Fibroblast of skin of abdomen (primary cell): ENCODE data around the gene LMNB1.

ENCODE experiments used
- DNase-seq: peaks from one replicate; pipeline ENCODE4 v3.0.0-alpha.2; 2013

LMNB1 gene

DNA sequence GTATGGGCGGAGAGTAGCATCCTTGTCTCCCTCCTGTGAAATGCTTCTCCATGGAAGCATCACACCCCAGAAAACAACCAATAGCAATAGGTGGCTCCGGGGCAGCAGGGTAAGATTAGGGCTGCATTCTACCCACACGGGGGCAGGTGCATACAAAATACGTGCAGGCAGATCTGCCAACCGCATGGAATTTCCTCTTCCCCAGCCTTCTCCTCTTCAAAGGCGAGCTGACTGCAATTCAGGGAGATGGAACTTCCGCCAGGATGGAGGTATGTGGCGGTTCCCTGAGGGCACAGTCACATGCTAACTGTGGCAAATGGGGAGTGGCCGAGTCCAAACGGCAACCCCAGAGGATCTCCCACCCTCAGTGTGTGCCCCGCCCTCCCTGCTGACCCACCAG lies 81.5 kb downstream of the LMNB1 start:
- no peak for DNase-seq

DNA sequence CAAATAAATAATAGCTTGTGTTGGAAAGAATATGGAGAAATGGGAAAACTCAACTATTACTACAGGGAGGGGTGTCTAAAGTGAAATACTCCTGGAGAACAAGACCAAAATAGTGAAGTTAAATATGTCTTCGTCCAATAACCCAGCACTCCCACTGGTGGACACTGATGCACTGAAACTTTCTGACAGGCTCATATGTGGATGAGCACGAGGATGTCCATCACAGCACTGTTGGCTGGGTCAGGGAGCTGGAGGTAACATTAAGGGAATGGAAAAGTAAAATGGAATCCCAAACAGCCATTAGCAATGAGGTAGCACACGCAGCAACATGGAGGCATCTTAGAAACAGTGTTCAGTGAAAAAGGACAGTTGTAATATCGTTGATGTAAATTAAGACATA lies 86.5 kb downstream of the LMNB1 start:
- DNase-seq: no peak

DNA sequence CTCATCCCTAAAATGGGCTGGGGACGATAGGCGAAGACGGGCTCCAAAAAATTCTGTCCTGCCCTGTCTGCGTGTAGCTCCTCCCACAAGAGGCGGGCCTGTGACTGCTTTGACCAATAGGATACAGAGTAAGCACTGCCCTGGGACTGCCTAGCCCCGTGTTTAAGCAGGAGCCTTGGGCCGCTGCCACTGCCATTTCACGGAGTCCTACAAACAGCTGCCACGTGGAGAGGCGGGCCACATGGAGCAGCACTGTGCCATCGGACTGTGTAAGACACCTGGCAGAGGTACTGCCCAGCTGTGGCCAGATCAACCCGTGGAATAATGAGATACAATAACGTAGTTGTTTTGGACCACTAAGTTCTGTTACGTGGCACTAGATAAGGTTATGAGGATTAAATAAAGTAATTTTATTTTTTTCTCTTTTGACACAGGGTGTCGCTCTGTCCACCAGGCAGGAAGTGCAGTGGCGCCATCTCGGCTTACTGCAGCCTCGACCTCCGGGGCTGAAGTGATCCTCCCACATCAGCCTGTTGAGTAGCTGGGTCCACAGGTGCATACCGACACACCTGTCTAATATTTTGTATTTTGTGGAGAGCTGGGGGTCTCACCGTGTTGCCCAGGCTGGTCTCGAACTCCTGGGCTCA lies 87.2 kb downstream of the LMNB1 start:
- no peak for DNase-seq

DNA sequence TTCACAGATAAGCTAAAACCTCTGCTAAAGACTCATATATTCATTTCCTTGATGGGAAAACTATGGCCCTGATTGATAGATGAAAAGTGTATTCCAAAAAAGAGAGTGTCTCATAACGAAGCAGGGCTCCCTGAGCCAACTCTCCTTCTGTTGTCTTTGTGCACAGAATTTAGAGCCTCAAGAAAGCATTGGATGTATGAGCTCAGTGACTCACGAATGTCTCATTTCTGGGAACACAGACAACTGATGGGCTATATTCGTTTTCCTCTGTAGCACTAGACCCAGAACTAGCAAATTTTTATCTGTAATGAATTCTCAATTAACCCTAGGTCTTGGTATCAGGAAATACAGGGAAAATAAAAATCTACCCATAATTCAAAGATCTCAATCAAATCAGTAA lies 88.4 kb downstream of the LMNB1 start:
- DNase-seq: peak; percentile 81

DNA sequence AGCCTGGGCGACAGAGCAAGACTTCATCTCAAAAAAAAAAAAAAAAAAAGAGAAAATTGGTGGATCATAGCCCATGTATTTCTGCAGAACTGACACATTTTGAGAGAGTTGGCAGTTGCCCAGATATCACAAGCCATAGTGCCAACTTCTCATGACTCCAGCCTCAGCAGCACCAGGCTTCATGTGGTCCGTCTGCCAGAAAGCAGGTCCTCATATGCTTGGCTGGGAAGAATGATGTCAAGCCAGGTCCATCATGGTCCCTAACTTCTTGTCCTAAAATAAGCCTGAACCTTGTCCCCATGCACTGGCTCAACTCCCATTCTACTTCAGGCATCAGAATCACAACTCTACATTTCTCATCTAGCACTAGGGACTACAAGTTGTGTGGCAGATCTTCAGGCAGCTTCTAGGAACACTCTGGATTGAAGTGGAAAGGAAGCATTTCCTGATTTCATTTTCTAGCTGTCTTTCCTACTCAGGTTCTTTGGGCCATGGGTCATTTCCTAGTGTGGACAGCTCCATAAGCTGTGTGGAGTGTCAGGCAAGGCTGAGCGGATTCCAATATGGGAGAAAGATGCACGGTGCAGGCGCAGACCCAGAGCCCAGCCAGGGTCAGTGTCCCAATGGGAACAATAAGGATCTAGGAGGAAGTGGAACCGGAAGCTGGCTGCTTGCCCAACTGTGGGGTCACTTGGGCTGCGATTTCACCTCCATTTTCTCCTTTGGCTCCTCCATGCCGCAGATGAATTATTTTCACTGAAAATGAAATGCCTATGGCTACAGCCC lies 90.1 kb downstream of the LMNB1 start:
- DNase-seq: no peak

DNA sequence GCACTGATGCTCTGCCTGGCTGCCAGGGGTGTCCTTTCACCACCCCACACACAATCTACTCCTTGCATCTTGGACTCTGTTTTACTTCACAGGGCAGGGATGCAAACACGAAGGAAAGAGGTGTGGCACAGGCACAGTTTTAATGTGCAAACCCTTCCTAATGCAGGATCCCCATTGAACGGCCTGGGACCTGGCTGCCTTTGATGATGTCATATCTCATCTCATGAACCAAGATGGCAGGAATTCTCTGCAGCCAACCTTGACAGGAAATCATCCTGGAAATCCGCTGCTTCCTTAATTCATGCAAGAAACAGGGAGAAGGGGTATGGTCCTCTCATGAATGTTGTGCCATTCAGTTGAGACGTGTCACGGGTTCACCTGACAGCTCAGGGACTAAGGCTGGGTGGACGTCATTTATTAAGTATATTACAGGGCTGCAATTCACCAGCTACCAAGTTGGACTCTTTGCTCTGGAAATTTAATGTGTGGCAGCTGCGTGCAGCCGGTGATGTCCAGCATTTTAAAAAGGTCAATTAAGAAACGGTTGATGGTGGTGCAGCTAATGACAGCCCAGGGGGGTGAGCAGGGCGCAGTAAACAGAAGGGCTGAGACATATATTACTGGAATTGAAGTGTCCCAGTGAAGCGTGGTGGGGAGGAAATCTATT lies 91.5 kb downstream of the LMNB1 start:
- no peak for DNase-seq

DNA sequence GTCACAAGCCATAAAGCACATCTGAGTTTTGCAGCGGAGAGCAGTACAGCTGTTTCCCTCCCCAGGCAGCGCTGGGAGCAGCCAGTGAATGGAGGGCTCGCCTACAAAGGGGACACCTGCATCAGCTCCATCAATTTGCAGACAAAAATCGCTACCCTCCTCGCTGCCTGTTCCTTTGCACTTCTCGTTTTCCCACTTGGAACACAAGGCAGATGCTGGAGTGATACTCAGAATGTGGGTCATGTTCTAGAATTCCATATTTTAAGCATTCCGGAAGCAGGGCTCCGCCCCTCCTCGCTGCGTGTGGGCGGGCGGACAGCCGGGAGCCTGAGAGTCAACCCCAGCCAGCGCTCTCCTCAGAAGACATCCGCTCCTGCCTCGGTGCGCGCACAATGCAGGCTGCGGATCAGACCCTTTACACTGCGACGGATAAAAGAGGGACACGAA lies 92.1 kb downstream of the LMNB1 start:
- peak; percentile 48 for DNase-seq

DNA sequence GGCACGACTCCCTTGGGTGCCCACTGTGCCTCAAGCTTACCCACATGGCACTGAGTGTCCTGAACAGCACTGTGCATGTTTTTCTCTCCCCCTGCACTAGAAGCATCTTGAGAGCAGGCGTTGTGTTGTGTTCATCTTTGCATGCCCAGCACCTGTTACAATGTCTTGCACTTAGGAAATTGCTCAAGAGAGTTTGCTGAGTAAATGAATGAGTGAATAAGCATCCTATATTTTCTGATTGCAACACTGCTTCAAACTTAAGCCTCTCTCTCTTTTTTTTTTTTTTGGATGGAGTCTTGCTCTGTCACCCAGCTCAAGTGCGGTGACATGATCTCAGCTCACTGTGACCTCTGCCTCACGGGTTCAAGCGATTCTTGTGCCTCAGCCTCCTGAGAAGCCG lies 94.5 kb downstream of the LMNB1 start:
- DNase-seq: no peak

DNA sequence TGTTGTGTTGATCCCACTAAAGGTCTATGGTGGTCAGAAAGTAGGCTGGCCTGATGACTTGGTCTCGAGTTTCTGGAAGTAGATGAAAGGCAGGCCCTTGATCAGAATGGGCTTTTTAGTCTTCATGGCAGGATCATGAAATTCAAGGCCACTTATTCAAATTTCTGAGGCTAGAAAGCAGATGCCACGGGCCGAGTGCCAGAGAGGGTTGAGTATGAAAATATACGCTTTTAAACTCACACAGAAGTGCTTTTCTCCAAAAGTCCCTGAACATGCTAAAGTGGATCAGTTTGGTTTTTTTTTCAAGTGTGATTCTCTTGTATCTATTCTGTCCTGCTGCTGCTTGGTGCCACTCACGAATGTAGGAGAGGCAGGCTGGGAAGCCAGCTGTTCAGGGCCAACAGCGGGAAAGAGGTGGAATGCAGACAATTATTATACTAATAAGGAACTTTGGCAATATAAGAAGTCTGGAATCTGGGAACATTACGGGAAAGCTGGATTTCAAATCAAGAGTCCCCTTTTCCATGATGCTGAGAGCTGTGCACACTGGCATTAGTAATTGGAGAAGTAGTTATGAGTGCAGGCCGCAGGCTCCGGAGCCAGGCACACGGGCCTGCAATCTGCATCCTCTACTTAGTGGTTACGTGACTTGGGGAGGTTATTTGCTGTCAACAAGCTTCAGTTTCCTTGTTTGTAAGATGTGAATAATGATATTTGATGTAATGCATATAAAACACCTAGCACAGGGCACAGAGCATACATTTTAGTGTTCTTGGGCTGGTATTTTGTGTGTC lies 95.8 kb downstream of the LMNB1 start:
- no peak for DNase-seq

DNA sequence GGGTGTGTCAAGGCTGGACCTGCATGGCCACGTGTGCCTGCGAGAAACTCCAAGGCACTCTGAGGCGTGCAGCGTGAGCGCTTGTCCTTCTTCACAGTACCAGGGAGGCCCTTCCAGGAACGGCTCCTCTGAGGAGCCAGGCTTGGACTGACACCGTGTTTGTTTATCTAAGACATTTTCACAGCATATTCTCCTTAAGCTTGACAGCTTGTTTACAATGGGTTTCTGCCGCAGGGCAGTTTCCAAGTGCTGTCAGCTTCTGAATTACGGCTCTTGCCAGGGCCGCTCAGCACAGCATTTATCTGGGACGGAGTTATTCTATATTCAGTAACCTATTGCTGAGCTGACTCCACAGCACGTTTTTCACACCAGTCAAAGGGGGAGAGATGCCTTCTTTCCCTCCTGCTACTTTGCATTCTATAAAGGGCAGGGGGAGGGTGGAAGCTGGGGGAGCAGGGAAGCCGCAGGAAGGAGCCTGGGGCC lies 98.4 kb downstream of the LMNB1 start:
- no peak for DNase-seq

DNA sequence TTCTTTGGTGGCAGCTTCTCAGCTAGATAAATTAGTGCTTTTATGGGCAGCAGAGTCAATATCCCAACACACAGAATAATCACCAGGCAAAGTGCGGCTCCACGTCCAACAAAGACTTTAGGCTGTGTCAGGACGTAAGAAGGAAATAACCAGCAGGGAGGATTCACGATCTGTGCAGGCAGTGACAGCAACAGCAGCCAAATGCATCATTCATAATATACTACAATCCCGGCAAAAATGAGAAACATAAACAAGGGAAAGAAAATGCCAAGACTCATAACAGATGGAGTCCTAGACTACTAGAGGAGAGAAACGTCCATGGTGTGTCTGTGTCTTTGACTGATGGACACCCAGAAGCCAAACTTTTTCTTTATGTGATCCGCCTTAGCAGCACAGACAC lies 100.7 kb downstream of the LMNB1 start:
- no peak for DNase-seq

DNA sequence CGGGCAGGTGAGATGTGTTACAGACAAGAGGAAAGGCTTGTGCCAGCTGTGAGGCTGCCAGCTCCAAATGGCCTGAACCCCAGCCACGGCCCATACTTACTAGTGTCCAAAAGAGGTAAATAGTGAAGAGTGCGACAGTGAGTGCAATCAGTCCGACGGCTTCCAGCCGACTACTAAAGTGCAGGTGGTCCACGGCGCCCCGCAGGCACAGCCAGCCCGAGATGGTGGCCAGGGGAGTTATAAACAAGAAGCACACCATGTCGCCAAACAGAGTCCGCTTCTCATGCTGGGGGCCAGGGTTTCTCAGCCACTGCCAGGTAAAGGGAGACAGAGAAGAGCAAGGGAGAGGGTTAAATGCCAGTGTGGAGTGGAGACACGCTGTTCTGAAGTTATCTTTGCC lies 101.1 kb downstream of the LMNB1 start:
- no peak for DNase-seq

DNA sequence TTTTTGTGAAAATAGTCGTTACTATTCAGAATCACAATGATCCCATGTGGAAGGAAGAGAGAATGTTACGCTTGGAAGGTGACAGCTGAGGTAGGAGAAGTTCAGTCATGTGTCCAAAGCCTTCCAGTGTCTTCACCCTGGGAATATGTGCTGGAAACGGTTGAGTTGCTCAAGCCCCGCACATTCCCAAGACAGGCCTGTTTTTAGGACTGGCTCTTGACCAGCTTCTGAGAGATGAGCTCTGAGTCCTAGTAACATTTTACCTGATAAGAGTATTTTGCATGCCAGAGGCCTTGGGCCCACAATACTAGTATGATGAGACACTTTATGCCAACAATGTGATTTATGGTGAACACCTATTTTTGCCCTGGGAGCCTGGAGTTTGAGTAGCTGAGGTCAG lies 101.7 kb downstream of the LMNB1 start:
- DNase-seq: no peak

DNA sequence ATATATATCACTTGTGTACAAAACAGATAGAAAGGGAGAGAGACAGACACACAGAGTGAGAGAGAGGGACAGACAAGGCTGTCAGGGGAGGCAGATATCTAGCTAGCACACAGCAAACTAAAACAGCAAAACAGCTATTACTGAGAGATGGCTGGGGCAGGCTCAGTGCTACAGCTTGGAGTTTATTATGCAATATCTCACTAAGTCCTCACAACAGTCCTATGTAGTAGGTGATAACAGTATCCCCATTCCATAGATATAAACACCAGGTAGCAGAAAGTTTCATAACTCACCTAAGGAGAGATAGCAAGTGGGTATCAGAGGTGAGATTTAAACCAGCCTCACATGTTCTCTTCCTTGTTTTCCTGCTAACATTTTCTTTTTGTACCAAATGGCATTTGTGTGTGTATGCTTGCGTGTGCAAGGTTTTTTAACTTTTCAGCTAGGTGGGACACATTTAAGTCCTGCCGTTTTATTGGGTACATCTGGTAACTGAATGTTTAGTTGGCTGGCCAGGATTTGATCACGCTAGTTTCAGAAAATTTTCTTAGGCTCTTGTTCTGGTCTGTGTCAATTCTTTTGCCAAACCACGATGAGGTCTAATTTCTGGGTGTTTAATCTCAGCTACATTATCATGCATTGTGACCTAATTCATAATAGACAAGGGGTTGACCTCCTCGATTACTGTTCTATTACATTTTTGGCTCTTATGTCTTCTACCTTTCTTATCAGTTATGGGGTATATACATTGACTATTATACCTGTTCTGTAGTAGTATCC lies 105.1 kb downstream of the LMNB1 start:
- no peak for DNase-seq

DNA sequence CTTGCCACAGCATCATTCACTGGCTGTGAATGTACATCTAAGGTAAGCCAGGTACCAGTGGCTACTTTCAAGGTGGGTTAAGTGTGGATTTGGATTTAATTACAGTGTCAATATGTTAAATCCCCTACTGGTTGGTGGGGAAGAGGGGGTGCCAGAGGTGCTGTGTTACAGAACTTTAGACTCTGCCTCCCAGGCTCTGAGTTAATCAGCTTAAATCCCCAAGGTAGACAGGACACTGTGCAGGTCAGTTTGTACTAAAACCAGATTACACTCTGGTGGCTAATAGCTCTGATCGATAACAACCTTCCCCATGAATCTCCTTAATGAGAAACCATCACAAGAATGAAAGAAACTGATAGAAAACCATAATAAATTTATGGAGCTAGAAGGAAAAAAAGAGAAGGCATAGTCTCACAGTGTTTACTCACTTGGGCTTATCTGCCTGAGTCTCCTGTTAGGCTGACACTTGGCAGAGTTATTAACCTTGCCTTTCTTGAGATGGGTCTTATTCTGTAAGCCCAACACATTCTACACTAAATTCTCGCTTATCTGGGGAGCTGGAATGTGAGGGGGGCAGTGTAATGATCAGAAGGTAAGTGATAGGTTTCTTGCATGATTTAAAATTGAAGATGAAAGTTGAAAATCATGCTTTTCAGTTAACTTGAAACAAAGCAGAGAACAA lies 106.8 kb downstream of the LMNB1 start:
- DNase-seq: no peak

DNA sequence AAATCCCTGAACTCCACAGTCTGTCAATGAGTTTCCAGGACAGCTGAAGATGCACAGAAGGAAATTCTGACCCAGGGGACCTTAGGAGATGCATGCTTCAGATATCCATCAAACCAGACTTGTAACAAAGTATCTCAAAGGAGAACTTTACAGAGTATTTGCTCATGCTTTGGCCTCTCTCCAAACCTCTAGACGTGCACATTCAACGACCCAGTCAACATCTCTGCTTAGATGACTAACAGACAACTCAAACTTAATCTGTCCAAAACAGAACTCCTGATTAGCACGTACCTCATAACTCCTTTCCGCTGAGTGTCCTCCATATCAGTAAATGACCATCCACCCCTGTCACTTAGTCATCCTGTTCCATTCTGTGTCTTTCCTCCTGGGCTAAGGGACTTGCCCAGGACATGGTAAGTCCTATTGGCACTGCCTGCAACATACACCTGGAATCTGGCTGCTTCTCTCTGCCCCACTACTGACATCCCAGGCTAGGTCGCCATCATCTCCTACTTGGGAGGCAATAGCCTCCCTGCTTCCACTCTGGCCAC lies 107.4 kb downstream of the LMNB1 start:
- peak; percentile 89 for DNase-seq
